WERI-Rb-1 (cell line): ENCODE measurements around the gene ROBO2.

Experiments used
- DNase-seq: peaks from one replicate; pipeline ENCODE4 v3.0.0-alpha.2; 2020
- H3K27ac ChIP-seq: fragments of 250-450 bp; sonication (Bioruptor Pico); 2 replicates; pipeline ENCODE4 v1.5.1; 2020; ENCODE audit warnings: mild to moderate bottlenecking, moderate library complexity
- H3K27me3 ChIP-seq: fragments of 250-450 bp; sonication (Bioruptor Pico); 2 replicates; pipeline ENCODE4 v1.5.1; 2021; ENCODE audit warnings: mild to moderate bottlenecking, low read depth, moderate library complexity; ENCODE audit not compliant: insufficient read depth, severe bottlenecking
- H3K36me3 ChIP-seq: fragments of 250-450 bp; sonication (Bioruptor Pico); 2 replicates; pipeline ENCODE4 v1.5.1; 2020; ENCODE audit warnings: mild to moderate bottlenecking, moderate library complexity
- H3K4me3 ChIP-seq: 2 replicates; pipeline ENCODE4 v1.5.1; 2011; ENCODE audit warnings: low read depth, mild to moderate bottlenecking, control low read depth, low read length
- H3K9me3 ChIP-seq: fragments of 250-450 bp; sonication (Bioruptor Pico); 2 replicates; pipeline ENCODE4 v1.5.1; 2021; ENCODE audit warnings: mild to moderate bottlenecking, moderate library complexity; ENCODE audit not compliant: severe bottlenecking
- TF ChIP-seq, protein P1 (sequence below): IDR thresholded peaks from 2 replicates; pipeline ENCODE4 v1.5.1; 2011; ENCODE audit warnings: low read depth, mild to moderate bottlenecking, control low read depth, inconsistent platforms, low read length

ROBO2 gene

GRCh38 chr3:77065750-77066149 is 25.9 kb downstream of the ROBO2 start:
- Histone ChIP-seq H3K27me3 (no peaks in the 10 kb centered on the region), H3K9me3 (no peaks in the 10 kb centered on the region), H3K36me3 (peaks cover 6% of the 10 kb centered on the region), H3K27ac (no peak overlapping the region), H3K4me3 (no peak overlapping the region)
- no peak for DNase-seq
- TF ChIP-seq, protein P1, sequence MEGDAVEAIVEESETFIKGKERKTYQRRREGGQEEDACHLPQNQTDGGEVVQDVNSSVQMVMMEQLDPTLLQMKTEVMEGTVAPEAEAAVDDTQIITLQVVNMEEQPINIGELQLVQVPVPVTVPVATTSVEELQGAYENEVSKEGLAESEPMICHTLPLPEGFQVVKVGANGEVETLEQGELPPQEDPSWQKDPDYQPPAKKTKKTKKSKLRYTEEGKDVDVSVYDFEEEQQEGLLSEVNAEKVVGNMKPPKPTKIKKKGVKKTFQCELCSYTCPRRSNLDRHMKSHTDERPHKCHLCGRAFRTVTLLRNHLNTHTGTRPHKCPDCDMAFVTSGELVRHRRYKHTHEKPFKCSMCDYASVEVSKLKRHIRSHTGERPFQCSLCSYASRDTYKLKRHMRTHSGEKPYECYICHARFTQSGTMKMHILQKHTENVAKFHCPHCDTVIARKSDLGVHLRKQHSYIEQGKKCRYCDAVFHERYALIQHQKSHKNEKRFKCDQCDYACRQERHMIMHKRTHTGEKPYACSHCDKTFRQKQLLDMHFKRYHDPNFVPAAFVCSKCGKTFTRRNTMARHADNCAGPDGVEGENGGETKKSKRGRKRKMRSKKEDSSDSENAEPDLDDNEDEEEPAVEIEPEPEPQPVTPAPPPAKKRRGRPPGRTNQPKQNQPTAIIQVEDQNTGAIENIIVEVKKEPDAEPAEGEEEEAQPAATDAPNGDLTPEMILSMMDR: no peak

GRCh38 chr3:77066829-77067228 is 26.9 kb downstream of the ROBO2 start:
- 0 out of 2 replicates have a peak, but pooled peaks cover 3% of the 10 kb centered on the region for H3K36me3 ChIP-seq
- no peak overlapping the region for H3K27ac ChIP-seq
- TF ChIP-seq, protein P1: no peak
- no peaks in the 10 kb centered on the region for H3K9me3 ChIP-seq
- H3K4me3 ChIP-seq: no peak overlapping the region
- H3K27me3 ChIP-seq: no peaks in the 10 kb centered on the region
- no peak for DNase-seq

DNA sequence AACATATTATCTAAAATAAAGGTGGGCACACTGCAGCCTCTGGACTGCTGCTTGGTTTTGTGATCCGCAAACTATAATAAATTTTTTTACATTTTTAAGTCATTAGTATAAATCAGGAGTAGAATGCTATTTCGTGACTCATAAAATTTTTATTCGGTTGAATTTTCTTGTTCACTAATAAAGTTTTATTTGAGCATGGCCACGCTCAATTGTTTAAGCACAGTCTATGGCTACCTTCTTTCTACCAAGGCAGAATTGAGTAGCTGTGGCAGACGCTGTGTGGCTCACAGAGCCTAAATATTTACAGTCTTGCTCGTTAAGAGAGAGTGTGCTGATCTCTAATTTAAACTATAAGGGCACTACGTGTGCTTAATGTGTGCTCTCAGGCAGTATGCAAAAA is 28.9 kb downstream of the ROBO2 start:
- H3K9me3 ChIP-seq: no peaks in the 10 kb centered on the region
- no peaks in the 10 kb centered on the region for H3K27me3 ChIP-seq
- no peak overlapping the region for H3K4me3 ChIP-seq
- DNase-seq: no peak
- TF ChIP-seq, protein P1: no peak
- no peak overlapping the region for H3K27ac ChIP-seq
- H3K36me3 ChIP-seq: no peaks in the 10 kb centered on the region

DNA sequence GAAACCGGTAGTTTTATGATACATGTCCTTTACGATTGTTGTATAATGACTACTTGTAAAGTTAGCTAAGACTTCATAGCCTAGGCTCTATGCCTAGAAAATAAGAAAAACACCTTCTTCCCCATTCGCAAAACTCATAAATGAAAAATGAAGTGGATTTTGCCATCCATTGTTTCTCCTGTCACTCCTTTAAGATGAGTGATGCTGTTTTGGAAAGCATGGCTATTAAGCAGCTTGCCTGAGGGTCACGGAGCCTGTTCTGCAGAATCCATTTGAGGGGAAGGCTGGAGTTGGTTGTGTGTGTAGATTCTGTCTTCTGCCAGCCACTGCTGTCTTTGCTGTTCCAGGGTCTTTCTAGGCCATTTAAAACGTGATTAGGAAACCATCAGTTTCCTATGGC is 31.5 kb downstream of the ROBO2 start:
- DNase-seq: no peak
- H3K27me3 ChIP-seq: no peaks in the 10 kb centered on the region

GRCh38 chr3:77071809-77072208 is 31.9 kb downstream of the ROBO2 start:
- TF ChIP-seq, protein P1: no peak
- no peaks in the 10 kb centered on the region for H3K36me3 ChIP-seq
- no peaks in the 10 kb centered on the region for H3K27me3 ChIP-seq
- no peak overlapping the region for H3K4me3 ChIP-seq
- H3K9me3 ChIP-seq: no peaks in the 10 kb centered on the region
- no peak overlapping the region for H3K27ac ChIP-seq
- DNase-seq: no peak

More for the DNA sequence above, 31.5 kb downstream of the ROBO2 start:
- Histone ChIP-seq H3K9me3 (no peaks in the 10 kb centered on the region), H3K27ac (no peak overlapping the region), H3K4me3 (no peak overlapping the region), H3K36me3 (no peaks in the 10 kb centered on the region)
- TF ChIP-seq, protein P1: no peak

GRCh38 chr3:77072232-77072631 is 32.3 kb downstream of the ROBO2 start:
- H3K36me3 ChIP-seq: no peaks in the 10 kb centered on the region
- no peaks in the 10 kb centered on the region for H3K9me3 ChIP-seq
- no peak for DNase-seq
- no peak overlapping the region for H3K4me3 ChIP-seq
- TF ChIP-seq, protein P1: no peak
- H3K27ac ChIP-seq: no peak overlapping the region
- no peaks in the 10 kb centered on the region for H3K27me3 ChIP-seq
